Activated T-cell treated with anti-CD3 and anti-CD28 coated beads, Interleukin-2, amount 50 U/mL, for 48 hours (primary cell): ENCODE measurements around the gene DHX34.
"Not testable (repeated sequence)": the region's sequence is repeated elsewhere in the genome, so short reads cannot be mapped to it uniquely, and the experiment has no call there.

ENCODE experiments used
- DNase-seq, 2 experiments: peaks; one replicate each; pipeline ENCODE4 v3.0.0-alpha.2; 2020

DHX34 gene

DNA sequence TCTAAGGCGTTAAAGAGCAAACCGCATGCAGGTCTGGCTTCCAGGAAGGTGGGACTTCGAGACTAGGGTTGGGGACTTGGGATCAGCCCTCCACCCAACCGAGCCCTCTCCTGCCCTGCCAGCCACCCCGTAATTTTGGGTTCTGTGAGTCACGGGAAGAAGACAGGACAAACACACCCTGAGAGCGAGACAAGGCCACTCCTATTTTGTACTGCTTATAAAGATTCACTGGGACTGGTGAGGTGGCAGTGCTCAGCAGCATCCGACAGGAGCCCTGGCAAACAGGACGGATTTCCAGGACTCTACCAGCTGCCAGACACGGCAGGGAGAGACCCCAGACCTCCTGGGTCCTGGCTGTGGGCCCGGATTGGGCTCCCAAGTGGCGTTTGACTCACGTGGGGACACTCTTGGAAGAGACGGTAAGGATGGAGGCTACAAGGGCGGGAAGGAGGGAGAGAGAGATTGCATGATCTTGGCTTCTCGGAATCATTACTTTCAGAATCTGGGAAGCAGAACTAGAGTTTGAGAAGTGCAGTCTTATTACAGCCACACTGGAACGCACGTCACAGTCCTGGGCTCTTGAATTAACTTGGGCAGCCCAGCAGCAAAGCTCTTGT lies 17.1 kb upstream of the DHX34 start, which contains the start of gene C5AR2:
TSS of gene C5AR2 (plus strand) at position 245 of the 617 bp plus-strand sequence. CDS start 8,625 bp downstream, outside the sequence.
- no peak for DNase-seq

DNA sequence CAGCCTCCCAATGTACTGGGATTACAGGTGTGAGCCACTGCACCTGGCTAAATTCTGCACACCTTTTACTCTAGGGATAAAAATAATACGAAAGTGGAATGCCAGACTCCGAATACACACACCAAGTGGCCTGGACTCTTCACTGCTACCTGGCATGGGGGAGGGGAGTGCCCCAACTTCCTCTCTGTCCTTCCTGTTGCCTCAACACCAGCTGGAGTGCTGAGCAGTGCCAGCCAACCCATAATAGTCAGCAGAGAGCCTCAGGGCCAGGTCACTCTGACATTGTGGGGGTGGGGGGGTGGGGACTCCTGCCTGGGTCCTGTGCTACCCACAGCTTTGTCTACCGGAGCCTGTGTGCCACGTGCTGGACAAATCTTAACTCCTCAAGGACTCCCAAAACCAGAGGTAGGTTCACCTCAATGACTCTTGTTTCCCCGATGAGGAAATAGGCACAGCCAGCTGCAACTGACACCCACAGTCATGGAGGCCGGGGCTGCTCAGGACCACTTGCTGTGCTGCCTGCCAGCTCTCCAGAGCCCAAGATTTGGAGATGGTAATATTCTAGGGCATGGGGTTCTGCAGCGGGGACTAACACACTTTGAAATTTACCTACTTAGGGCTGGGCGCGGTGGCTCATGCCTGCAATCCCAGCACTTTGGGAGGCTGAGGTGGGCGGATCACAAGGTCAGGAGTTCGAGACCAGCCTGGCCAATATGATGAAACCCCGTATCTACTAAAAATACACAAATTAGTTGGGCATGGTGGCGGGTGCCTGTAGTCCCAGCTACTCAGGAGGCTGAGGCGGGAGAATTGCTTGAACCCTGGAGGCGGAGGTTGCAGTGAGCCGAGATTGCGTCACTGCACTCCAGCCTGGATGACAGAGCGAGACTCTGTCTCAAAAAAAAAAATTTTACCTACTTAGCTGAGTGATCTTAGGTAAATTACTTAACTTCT lies 12.1 kb upstream of the DHX34 start:
- DNase-seq: not testable (repeated sequence)

DNA sequence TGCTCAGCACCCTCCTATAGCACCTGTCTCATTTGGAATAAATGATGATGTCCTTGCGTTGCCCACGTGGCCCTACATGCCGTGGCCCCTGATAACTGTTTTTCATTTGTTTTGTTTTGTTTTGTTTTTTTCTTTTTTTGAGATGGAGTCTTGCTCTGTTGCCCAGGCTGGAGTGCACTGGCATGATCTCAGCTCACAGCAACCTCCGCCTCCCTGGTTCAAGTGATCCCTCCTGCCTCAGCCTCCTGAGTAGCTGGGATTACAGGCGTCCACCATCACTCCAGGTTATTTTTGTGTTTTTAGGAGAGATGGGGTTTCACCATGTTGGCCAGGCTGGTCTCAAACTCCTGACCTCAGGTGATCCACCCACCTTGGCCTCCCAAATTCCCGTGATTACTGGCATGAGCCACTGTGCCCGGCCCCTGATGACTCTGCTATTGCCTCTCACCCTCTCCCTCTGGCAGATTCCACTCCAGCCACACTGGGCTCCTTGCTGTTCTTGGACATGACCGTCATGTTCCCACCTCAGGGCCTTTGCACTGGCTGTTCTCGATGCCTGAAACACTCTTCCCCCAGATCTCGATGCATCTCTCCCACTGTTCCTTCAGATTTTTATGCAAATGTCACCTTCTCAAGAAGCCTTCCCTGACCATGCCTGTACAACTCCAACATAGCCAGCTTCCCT lies 9.8 kb upstream of the DHX34 start:
- DNase-seq: no peak

DNA sequence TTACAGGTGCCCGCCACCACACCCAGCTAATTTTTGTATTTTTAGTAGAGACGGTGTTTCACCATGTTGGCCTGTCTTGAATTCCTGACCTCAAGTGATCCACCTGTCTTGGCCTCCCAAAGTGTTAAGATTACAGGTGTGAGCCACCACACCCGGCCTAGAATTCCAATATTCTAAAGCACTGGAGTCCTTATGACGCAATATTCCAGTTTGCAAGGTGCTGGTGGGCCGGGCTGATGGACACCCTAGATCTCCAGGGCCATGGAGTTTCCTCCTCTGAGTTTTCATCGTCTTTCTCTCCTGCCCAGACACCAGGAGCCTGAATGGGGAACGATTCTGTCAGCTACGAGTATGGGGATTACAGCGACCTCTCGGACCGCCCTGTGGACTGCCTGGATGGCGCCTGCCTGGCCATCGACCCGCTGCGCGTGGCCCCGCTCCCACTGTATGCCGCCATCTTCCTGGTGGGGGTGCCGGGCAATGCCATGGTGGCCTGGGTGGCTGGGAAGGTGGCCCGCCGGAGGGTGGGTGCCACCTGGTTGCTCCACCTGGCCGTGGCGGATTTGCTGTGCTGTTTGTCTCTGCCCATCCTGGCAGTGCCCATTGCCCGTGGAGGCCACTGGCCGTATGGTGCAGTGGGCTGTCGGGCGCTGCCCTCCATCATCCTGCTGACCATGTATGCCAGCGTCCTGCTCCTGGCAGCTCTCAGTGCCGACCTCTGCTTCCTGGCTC lies 8.5 kb upstream of the DHX34 start:
- no peak for DNase-seq

DNA sequence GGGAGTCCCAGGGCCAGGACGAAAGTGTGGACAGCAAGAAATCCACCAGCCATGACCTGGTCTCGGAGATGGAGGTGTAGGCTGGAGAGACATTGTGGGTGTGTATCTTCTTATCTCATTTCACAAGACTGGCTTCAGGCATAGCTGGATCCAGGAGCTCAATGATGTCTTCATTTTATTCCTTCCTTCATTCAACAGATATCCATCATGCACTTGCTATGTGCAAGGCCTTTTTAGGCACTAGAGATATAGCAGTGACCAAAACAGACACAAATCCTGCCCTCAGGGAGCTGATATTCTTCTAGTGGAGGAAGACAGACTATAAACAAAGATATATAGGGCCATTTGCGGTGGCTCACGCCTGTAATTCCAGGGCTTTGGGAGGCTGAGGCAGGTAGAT lies 7.4 kb upstream of the DHX34 start:
- DNase-seq: no peak

DNA sequence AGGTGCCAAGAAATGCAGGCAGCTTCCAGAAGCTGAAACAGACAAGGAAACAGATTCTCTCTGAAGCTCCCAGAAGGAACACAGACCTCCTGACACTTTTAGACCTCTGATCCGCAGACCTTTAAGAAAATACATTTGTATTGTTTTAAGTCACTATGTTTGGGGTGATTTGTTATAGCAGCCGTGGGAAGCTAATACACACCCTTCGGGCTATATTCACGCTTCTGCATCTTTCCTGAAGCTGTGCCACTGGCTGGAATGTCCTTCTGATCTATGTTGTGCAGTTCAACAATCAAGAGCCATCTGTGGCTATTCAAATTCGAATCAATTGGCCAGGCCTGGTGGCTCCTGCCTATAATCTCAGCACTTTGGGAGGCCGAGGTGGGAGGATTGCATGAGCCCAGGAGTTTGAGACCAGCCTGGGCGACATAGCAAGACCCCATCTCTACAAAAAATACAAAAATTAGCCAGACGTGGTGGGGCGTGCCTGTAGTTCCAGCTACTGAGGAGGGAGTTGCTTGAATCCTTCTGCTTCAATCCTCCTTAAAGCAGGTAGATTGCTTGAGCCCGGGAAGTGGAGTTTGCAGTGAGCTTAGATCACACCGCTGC lies 5.8 kb upstream of the DHX34 start:
- no peak for DNase-seq

DNA sequence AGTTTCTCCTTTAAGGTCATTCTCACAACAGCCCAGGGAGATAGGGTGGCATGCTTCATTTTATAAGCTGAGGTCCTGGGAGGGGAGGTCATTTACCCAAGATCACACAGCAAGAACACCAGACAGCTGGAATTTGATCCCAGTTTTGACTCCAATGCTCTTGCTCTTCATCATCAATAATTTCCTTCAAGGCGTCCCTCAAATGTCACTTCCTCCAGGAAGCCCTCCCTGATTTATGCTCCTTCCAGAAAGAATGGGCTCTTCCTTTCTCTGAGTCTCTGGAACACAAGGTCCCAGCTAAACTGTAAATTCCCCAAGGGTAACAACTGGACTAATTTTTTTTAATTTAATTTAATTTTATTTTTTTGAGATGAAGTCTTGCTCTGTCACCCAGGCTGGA lies 4.7 kb upstream of the DHX34 start:
- no peak for DNase-seq

DNA sequence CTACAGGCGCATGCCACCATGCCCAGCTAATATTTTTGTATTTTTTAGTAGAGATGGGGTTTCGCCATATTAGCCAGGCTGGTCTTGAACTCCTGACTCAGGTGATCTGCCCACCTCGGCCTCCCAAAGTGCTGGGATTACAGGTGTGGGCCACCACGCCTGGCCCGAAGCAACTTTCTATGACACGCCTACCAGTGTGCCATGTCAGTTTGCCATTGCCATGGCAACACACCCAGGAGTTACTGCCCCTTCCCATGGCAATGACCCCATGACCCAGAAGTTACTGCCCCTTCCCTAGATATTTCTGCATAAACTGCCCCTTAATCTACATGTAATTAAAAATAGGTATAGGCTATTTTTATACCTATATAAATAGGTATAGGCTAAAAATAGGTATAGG lies 3.1 kb upstream of the DHX34 start:
- not testable (repeated sequence) for DNase-seq

DNA sequence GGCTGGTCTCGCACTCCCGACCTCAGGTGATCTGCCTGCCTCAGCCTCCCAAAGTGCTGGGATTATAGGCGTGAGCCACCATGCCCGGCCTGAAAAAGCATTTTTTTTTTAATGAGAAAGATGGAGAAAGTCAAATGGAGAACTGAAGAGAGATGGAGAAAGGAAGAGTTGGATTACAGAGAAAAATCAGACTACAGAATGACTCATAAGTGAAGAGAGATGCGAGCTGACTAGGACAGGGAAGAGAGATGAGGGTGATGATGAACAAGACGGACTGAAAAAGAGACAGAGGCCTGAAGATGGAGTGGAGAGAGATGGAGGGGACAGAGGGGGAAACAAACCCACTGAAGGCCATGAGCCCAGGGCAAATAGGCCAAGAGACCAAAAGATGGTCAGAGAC lies 1.5 kb downstream of the DHX34 start:
- no peak for DNase-seq

DNA sequence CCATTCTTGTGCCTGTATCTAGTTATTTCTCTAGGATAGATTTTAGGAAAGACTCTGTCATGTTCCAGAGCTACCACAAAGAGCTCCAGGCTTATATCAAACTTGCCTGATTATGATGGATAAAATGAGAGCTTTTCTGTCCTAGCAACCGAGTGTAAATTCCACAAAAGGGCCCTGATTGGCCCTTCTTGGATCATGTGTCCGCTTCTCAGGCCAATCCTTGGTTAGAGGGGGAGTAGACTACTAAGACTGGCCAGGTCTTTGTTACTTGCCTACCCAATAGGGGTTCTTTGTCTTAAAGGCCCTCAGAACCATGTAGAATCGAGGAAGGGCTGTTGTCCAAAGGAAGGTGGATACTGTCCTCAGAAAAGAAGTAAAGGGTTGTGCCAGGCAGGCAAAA lies 2.4 kb downstream of the DHX34 start:
- no peak for DNase-seq

DNA sequence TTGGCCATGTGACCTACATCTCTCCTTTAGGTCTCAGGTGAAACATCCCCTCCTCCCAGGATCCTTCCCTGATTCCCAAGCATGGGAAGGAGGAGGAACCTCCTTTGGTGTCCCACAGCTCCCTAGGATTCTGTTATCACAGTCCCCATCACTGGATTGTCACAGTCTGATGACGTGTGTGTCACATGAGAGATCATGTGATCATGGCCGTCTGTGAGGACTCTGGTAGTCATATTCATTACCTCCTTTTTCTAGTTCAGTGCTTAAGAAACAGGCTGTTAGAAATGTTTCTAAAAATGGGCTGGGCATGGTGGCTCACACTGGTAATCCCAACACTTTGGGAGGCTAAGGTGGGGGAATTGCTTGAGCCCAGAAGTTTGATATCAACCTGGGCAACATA lies 3.0 kb downstream of the DHX34 start:
- DNase-seq: no peak

DNA sequence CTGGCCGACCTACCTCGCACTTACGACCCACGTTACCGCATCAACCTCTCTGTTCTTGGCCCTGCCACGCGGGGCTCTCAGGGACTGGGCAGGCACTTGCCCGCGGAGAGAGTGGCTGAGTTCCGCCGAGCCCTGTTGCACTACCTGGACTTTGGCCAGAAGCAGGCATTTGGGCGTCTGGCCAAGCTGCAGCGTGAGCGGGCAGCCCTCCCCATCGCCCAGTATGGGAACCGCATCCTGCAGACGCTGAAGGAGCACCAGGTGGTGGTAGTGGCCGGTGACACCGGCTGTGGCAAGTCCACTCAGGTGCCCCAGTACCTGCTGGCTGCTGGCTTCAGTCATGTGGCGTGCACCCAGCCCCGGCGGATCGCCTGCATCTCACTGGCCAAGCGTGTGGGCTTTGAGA lies 4.2 kb downstream of the DHX34 start:
- no peak for DNase-seq

DNA sequence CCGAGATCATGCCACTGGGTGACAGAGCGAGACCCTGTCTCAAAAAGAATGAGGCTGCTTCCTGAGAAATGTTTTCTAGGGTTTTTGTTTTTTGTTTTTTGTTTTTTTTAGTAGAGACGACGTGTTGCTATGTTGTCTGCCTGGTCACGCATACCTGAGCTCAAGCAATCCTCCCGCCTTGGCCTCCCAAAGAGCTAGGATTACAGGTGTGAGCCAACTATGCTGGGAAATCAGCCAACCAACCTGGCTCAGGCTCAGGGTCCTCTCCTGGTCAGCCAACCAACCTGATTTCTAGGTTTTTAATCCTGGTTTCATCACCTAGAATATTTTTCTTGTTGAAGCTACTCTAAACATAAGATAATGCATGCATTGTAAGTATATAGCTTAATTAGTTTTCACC lies 7.8 kb downstream of the DHX34 start:
- no peak for DNase-seq

DNA sequence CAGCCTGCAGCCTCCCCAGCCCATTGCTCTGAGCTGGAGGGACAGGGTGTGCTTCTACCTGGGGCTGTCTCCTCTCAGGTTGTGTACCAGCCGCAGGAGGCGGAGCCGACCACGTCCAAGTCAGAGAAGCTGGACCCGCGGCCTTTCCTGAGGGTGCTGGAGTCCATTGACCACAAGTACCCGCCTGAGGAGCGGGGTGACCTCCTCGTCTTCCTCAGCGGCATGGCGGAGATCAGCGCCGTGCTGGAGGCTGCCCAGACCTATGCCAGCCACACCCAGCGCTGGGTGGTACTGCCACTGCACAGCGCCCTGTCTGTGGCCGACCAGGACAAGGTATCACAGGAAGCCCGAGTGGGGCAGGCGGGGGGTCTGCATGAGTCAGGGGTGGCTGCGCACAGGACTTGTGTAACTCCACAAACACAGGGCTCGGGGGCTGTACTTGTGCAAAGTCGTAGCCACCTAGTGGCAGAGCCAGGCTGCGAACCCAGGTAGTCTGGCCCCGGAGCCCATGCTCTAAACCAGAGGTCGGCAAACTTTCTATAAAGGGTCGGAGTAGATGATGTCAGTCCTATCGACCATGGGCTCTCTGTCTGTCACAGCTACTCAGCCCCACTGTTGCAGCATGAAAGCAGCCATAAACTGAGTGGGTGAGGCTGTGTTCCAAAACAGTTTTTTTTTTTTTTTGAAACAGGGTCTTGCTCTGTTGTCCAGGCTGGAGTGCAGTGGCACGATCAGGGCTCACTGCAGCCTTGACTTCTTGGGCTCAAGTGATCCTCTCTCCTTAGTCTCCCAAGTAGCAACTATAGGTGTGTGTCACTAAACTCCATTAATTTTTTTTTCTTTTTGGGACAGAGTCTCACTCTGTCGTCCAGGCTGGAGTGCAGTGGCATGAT lies 8.9 kb downstream of the DHX34 start:
- no peak for DNase-seq

DNA sequence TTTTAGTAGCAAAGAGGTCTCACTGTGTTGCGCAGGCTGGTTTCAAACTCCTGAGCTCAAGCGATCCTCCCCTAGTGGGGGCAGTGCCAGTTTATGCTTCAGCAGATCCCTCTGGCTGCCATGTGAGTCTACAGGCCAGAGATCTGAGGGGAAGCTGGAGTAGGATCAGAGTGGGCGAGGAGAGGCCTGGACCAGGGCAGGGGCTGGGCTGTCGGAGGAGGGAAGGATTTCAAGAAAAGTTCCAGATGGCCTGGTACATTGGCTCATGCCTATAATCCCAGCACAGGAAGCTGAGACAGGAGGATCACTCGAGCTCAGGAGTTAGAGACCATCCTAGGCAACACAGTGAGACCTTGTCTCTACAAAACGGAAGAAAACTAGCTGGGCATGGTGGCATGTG lies 9.8 kb downstream of the DHX34 start:
- no peak for DNase-seq

DNA sequence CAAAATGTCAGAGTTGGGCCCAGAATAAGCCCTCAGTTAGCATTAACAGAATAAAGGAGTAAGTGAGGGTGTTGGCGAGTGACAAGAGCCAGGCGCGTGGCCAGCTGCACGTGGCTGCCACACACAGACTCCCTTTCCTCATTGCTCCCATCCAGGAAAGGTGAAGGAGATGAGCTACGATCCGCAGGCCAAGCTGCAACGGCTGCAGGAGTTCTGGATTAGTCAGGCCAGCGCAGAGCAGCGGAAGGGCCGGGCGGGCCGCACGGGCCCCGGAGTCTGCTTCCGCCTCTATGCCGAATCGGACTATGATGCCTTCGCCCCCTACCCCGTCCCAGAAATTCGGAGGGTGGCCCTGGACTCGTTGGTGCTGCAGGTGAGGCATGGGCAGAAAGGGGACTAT lies 13.2 kb downstream of the DHX34 start:
- DNase-seq: no peak

DNA sequence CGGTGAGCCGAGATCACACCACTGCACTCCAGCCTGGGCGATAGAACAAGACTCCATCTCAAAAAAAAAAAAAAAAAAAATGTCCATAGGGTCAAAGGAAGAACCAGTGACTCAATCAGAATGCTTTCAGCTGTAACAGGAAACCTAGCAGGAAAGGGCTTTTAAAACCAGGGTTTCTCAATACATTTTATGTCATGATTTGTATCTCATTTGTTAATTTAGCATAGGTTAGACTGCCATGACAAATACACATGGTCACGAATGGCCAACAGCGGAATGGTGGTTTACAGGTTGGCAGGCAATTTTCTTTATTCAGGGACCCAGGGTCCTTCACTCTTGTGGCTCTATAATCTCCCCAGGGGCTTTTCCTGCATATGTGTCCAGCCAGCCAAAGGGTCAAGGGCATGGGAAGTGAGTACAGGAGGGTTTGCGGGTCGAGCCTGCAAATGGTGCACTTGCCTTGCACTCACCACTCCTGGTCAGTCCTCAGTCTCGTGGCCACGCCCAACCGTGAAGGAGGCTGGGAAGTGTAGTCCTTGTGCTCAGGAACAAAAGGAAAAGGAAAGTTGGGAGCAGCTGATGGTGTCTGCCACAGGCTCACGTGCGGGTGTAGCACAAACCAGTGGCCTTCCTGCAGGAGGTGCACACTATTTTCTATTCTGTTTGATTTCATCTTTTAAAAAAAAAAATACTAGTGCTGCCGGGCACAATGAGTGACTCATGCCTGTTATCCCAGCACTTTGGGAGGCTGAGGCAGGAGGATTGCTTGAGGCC lies 14.8 kb downstream of the DHX34 start:
- DNase-seq: no peak

DNA sequence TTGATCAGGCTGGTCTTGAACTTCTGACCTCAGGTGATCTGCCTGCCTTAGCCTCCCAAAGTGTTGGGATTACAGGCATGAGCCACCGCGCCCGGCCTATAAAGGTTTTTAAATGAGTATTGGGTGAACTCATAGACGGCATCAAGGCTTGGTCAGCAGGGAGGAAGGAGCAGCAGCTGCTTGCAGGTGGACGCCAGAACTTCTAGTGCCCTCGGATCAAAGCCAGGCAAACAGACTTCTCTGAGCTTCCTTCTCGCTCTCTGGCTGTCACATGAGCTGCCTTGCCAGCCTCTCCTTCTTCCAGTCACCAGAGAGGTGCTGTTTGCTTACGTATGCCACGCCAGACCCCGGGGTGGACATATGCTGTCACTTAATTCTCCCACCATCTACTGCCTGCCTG lies 16.3 kb downstream of the DHX34 start:
- DNase-seq: not testable (repeated sequence)

DNA sequence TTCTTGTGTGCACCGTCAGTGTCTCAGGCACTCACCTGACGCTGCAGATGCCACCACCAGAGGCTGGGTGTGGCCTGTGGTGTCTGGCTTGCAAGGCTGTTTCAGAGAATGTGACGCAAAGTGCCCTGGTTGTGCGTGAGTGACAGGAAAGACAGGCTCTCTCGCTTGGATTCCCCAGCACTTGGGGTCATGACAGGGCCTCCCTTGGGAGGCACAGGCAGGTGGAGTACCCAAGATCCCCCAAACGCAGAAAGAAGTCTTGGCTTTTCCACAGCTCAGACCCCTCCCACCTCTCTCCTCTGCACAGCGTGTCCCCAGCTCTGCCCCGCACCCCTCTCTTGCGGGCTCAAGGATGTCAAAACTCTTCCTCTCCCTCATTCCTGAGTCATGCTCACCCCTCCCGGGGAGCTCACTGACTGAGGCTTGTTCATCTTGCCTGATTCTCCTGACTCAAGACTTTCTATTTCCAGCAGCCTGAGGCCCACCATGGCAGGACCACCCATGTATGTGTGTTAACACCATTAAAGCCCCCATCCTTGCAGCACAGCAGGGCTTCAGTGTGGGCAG lies 21.0 kb downstream of the DHX34 start:
- DNase-seq: no peak

DNA sequence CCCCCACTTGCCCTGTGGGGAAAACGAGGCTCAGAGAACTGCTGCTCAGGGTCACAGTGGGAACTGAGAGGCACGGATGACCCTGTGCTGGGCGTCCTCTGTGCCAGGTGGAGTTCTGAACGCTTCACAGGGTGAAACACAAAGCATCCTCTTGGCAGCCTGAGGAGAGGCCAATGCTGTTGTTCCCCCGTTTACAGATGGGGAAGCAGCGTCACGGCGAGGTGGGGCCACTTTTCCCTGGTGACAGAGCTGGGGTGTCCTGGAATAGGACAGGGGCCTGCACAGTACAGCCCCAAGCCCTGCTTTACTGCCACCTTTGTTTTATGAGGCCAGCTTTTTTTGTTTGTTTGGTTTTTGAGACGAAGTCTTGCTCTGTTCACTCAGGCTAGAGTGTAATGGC lies 22.1 kb downstream of the DHX34 start:
- no peak for DNase-seq
